CD4-positive, alpha-beta T cell treated with Interleukin-4 for 4 hours (primary cell): ENCODE data around the gene ATG16L1.

Source experiments
- DNase-seq: peaks from one replicate; pipeline ENCODE4 v3.0.0-alpha.2; 2020

Gene ATG16L1

DNA sequence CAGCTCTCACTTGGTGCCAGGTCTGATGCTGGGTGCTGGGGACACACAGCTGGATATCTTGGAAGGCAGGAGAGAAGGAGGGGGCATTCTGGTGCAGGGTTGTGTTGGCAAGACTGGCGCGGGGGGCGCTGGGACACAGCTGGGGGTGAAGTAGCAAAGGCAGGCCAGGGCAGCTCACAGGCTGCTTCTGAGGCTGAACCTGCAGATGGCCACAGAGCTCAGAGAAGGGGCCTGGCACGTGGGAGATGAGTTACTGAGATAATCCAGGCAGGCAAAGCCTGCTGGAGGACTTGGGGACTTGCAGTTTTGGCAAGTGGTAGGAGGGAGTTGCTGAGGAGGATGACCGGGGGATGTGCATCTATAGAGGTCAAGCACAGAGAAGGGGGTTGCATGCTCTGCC lies 86.6 kb downstream of the ATG16L1 start:
- DNase-seq, result no peak

DNA sequence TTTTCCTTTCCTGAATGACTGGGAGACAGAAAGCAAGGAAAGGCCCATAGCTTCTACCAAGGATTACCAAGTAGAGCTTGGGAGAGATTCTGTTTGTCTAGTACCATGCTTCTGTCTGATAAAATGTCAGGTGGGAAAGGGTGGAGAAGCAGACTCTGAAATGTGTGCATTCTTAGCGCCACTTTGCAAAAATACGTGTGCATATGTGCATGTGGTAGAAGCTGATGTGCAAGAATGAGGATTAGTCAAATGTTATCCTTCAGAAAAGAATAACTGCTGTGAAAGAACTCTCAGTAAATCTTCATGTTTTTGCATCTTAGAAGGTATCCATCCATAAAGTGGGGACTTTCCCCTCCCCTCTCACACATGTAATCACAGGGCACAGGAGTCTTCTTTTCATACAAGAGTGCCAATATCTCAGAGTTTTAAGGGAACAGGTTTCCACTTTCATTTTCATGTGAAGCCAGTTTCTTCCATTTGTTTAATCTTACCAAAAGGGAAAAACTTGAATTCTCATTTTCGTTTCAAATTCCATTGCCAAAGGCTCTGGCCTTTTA lies 87.4 kb downstream of the ATG16L1 start:
- no peak for DNase-seq

GRCh38 chr2:233339427-233339826 lies 88.0 kb downstream of the ATG16L1 start:
- no peak for DNase-seq

DNA sequence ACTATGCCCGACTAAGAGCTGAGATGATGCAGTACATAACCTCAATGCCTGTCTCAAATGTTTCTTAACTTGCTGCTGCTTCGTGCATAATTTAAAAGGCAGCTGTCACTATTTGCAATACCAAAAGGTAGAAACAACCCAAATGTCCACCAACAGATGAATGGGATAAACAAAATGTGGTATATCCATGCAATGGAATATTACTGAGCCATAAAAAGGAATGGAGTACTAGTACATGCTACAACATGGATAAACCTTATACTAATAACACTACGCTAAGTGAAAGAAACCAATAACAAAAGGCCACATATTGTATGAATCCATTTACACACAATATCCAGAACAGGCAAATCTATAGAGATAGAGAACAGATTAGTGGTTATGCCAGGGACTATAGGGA lies 89.8 kb downstream of the ATG16L1 start:
- no peak for DNase-seq

GRCh38 chr2:233342301-233342700 lies 90.8 kb downstream of the ATG16L1 start:
- no peak for DNase-seq

- DNase-seq, result no peak
Measured at GRCh38 chr2:233343171-233343705, 91.8 kb downstream of the ATG16L1 start.
